D721Med (cell line): Measurements from ENCODE around the gene ZC3H12D.

ENCODE experiments used
- DNase-seq: peaks from one replicate; pipeline ENCODE4 v3.0.0; 2011; ENCODE audit warnings: low spot score; ENCODE audit not compliant: insufficient read length
- FAIRE-seq: peaks from 2 replicates; lab custom pipeline; 2011; peaks lifted over from hg19 to GRCh38; lab: Jason Lieb, UNC
- TF ChIP-seq, protein P1 (sequence below): IDR thresholded peaks from 2 replicates; pipeline ENCODE4 v1.5.1; 2012; ENCODE audit warnings: mild to moderate bottlenecking, control low read depth; ENCODE audit not compliant: insufficient read depth; ENCODE audit errors: missing control alignments

Gene ZC3H12D

DNA sequence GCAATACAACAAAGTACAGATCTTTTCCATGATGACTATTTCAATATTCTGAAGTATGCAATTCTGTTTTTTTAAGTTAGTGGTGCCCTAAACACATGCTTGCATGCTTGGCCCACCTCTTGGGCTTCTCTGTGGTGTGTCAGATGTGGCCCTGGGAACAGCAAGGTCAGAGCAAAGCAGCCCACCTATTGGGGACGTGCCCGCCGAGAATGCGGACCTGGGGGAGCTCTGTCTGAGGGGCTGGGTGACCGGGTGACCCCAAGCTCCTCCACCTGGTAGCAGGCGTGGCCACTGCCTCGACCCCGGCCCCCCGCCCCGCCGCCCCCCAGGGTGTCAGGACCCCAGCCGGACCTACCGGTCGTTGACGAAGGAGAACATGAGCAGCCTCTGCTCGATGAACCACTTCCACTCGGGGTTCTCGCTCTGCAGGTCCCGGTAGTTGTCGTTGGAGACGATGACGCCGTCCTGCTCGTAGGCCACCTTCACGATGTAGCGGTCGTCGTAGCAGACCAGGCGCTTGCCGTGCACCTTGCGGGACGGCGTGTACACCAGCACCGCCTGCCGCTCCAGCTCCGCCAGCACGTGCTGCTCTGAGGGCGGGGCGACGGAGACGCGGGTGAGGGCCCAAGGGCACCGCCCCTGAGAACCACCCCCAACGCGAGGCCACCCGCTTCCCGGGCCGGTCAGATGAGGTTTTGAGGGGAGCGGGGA is 28.3 kb downstream of the ZC3H12D start:
- TF ChIP-seq, protein P1, sequence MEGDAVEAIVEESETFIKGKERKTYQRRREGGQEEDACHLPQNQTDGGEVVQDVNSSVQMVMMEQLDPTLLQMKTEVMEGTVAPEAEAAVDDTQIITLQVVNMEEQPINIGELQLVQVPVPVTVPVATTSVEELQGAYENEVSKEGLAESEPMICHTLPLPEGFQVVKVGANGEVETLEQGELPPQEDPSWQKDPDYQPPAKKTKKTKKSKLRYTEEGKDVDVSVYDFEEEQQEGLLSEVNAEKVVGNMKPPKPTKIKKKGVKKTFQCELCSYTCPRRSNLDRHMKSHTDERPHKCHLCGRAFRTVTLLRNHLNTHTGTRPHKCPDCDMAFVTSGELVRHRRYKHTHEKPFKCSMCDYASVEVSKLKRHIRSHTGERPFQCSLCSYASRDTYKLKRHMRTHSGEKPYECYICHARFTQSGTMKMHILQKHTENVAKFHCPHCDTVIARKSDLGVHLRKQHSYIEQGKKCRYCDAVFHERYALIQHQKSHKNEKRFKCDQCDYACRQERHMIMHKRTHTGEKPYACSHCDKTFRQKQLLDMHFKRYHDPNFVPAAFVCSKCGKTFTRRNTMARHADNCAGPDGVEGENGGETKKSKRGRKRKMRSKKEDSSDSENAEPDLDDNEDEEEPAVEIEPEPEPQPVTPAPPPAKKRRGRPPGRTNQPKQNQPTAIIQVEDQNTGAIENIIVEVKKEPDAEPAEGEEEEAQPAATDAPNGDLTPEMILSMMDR, result no peak
- FAIRE-seq, result no peak
- DNase-seq, result no peak

DNA sequence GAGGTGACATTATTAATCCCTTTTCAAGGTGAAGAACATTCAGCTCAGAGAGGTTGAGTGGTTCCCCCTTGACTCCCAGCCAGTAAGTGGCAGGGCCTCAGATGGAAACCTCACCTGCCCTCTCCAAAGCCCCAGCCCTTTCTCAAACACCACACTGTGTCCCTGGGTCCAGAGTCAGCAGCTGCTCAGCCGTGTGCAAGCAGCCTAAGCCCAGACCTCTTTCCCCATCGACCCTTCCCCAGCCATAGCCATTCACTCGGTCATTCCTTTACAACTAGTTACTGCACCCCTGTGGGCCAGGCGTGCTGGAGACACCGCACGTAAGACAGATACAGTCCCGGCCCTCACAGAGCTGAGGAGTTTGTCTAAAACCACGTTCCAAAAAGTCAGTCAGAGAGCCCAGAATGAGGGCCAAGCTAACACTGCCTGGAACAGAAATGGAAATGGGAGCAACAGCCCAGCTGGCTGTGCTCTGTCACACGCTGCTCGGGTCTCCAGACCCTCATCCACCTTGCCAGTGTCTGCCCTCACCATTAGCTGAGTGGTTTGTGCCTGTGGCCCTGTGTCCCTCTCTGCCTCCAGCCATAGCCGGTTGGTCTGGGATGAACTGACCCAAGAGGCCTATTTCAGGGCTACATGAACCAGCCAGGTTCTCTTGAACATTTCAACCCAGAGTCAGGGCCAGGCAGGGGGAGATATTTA is 29.6 kb downstream of the ZC3H12D start:
- no peak for FAIRE-seq
- TF ChIP-seq, protein P1, result no peak

DNA sequence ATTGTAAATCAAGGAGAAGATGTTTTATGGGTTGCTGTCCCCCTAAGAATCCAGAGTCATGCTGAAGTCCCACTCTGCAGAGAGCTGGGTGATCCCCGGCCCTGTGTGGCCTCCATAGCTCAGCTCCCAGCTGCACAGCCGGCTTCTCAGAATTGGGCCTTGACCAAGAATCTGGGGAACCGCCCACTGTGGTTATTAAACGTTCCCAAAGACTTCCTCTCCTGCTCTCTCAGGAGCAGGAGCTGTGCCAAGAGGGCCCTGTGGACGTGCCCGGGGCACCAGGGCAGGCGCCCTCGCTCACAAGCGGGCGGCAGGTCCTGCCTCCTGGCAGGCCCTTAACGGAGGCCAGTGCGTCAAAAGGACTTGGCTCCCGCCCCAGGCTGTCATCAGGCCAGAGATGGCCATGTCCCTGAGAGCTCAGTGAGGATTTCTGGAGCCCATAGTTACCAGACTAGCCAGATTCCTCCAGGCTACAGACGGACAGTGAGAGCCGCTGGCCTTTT is 30.4 kb downstream of the ZC3H12D start:
- no peak for FAIRE-seq

More for the DNA sequence above, 29.6 kb downstream of the ZC3H12D start:
- DNase-seq, result no peak

DNA sequence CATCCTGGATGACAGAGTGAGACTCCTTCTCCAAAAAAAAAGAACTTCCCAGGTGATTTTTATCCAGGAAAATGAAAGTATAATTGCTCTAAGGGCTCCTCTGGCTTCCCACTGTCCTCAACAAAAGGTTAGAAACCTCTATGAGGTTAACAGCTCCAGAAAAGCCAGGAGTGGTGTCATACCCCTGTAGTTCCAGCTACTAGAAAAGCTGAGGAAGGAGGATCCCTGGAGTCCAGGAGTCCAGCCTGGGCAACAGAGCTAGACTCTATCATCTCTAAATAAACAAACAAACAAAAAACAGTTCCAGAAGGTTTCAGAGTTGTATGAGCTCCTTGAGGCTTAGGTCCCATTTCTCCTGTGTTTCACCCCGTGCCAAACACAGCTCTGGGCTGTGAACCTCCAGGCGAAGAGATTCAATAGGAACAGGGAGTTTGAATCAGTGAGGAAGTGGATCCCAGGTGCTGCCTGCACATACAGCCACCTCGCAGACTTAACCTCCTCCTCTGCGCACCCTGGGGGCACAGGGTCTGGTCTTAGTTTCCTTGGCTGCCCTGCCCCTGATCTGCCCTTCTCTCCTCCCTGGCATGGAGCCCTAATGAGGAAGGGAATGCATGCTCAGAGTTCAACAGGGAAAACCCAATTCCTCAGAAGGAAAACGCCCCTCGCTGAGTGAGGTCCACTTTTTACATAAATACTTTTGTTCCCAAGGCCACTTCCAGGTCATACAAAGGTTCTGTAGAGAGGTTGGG is 31.0 kb downstream of the ZC3H12D start:
- TF ChIP-seq, protein P1, result no peak
- FAIRE-seq (no peak), DNase-seq (no peak)

More for the DNA sequence above, 30.4 kb downstream of the ZC3H12D start:
- no peak for DNase-seq
- TF ChIP-seq, protein P1, result no peak

DNA sequence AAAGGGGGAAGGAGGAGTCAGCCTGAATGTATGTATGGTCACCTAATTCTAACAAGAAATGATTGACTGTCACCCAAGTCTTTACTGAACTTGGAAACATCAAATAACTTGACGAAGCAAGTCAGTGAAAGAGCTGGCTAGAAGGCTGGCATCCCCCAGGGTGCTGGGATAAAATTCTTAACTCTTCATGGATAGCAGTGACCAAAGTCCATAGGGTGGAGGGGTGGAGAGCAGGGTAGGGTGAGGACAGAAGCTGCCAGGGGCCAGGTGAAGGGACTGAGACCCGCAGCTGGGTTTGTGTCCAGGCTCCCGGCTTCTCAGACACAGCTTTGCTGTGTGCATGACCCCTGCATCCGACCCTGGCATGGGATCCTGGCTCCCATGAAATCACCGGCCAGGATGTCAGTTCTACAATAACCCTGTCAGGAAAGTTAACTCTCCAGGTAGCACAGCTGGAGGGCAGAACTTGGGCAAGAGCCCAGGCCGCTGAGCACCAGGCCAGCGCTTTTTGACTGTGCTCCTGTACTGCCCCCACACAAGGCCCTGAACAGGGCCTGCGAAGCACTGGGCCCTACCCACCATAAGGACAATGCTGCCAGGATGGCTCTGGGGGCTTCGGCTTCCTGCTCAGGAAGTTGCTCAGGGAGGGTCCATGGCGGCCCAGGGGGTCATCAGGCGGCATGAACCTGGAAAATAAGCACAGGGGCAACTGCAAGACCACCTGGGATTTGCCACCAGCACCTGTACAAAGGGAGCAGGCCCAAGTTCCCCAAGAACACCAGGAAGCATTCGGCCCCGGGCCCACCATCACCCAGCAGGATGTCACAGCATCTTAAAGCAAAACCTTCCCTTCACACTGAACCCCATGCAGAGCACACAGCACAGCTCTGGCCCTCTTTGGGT is 32.5 kb downstream of the ZC3H12D start:
- FAIRE-seq (no peak), DNase-seq (no peak)
- TF ChIP-seq, protein P1, result no peak

DNA sequence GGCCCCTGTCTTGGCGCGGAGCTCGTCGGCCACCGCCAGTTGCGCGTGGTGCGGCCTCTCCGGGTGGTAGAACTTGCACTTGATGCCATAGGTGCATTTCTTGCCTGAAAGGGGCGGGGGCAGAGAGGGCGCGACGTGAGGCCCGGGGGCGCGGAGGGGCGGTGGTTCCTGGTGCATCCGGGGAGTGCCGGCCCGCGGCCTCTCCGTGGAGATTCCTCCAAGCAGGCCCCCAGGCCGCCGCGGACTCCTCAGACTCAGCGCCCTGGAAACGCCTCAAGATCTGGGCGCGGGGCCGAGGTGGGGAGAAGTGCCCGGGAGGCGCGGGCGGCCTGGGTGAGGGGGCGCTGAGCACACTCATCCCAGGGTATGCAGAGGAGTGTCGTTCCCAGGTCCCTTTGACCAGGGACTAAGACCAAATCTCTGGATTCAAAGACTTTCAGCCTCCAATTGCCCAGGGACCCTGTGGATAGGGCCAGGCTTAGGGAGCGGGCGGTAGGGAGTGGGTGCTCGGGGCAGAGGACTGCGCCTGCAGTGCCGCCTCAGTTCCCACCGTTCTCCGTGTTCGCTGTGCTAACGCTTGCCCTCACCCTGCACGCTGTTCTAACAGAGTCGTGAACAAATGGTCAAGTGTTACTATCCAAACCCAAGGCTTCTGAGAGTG is 33.3 kb downstream of the ZC3H12D start:
- no peak for DNase-seq

More for the DNA sequence above, 33.3 kb downstream of the ZC3H12D start:
- TF ChIP-seq, protein P1, result no peak
- no peak for FAIRE-seq
